Nephron (organoid): ENCODE data around the gene CRTC3.

Source experiments
- H3K27ac Mint-ChIP-seq, 3 experiments: 2 replicates each; pipeline ENCODE4 v1.8.0; 2020; ENCODE audit warnings: mixed read lengths in 3 of 3, mild to moderate bottlenecking in 2 of 3, moderate library complexity in 1 of 3
- H3K27me3 Mint-ChIP-seq: 2 replicates; pipeline ENCODE4 v1.8.0; 2021; ENCODE audit warnings: low read depth, mild to moderate bottlenecking, moderate library complexity, mixed read lengths
- H3K36me3 Mint-ChIP-seq: 2 replicates; pipeline ENCODE4 v1.8.0; 2020; ENCODE audit warnings: low read depth, mixed read lengths
- H3K4me1 Mint-ChIP-seq: 2 replicates; pipeline ENCODE4 v1.8.0; 2020; ENCODE audit warnings: mixed read lengths
- H3K4me3 Mint-ChIP-seq, 3 experiments: 2 replicates each; pipeline ENCODE4 v1.8.0; 2020; ENCODE audit warnings: mild to moderate bottlenecking in 3 of 3, mixed read lengths in 3 of 3, moderate library complexity in 2 of 3
- H3K9me3 Mint-ChIP-seq: 2 replicates; pipeline ENCODE4 v1.8.0; 2020; ENCODE audit warnings: mixed read lengths
- CTCF ChIP-seq, 3 experiments: fragments of 200-600 bp; sonication (generic); IDR thresholded peaks; one replicate each; pipeline ENCODE4 v1.5.0; 2021; ENCODE audit warnings: antibody characterized with exemption in 3 of 3; ENCODE audit not compliant: unreplicated experiment in 3 of 3

CRTC3 gene

GRCh38 chr15:90599116-90599515 is 69.4 kb downstream of the CRTC3 start:
- Mint-ChIP-seq H3K4me1 (peaks cover 10% of the 10 kb centered on the region), H3K4me3 (no peak overlapping the region), H3K36me3 (peaks cover 41% of the 10 kb centered on the region), H3K9me3 (no peaks in the 10 kb centered on the region), H3K27me3 (no peaks in the 10 kb centered on the region), H3K27ac (no peak overlapping the region)
- TF ChIP-seq CTCF (IDR thresholded peaks at IDR 0.05; ENCODE audit: unreplicated experiment in 3 of 3) = no peak

- H3K27me3 Mint-ChIP-seq = no peaks in the 10 kb centered on the region
- no peak for TF ChIP-seq CTCF (IDR thresholded peaks at IDR 0.05; ENCODE audit: unreplicated experiment in 3 of 3)
- H3K36me3 Mint-ChIP-seq = peaks cover 45% of the 10 kb centered on the region
- no peak overlapping the region for H3K27ac Mint-ChIP-seq
- H3K4me1 Mint-ChIP-seq = peaks cover 8% of the 10 kb centered on the region
- no peaks in the 10 kb centered on the region for H3K9me3 Mint-ChIP-seq
- no peak overlapping the region for H3K4me3 Mint-ChIP-seq
Observed at GRCh38 chr15:90599644-90600043, 69.9 kb downstream of the CRTC3 start.

- Mint-ChIP-seq H3K4me1 (peaks cover 8% of the 10 kb centered on the region), H3K9me3 (no peaks in the 10 kb centered on the region), H3K4me3 (no peak overlapping the region), H3K36me3 (peaks cover 44% of the 10 kb centered on the region), H3K27ac (no peak overlapping the region), H3K27me3 (no peaks in the 10 kb centered on the region)
- no peak for TF ChIP-seq CTCF (IDR thresholded peaks at IDR 0.05; ENCODE audit: unreplicated experiment in 3 of 3)
Observed at GRCh38 chr15:90600954-90601353, 71.2 kb downstream of the CRTC3 start.

GRCh38 chr15:90603893-90604292 is 74.2 kb downstream of the CRTC3 start:
- Mint-ChIP-seq H3K27me3 (no peaks in the 10 kb centered on the region), H3K27ac (no peak overlapping the region), H3K9me3 (no peaks in the 10 kb centered on the region), H3K4me3 (no peak overlapping the region), H3K36me3 (peaks cover 48% of the 10 kb centered on the region), H3K4me1 (peaks cover 7% of the 10 kb centered on the region)
- TF ChIP-seq CTCF (IDR thresholded peaks at IDR 0.05; ENCODE audit: unreplicated experiment in 3 of 3) = no peak

- Mint-ChIP-seq H3K9me3 (no peaks in the 10 kb centered on the region), H3K4me1 (peaks cover 26% of the 10 kb centered on the region), H3K27ac (no peak overlapping the region), H3K27me3 (no peaks in the 10 kb centered on the region), H3K4me3 (no peak overlapping the region), H3K36me3 (peaks cover 44% of the 10 kb centered on the region)
- no peak for TF ChIP-seq CTCF (IDR thresholded peaks at IDR 0.05; ENCODE audit: unreplicated experiment in 3 of 3)
Observed at GRCh38 chr15:90606641-90607040, 76.9 kb downstream of the CRTC3 start.

GRCh38 chr15:90607361-90607760 is 77.6 kb downstream of the CRTC3 start:
- Mint-ChIP-seq H3K27me3 (no peaks in the 10 kb centered on the region), H3K4me3 (no peak overlapping the region), H3K36me3 (peaks cover 39% of the 10 kb centered on the region), H3K27ac (peak overlapping the region in 2 of 3 experiments; percentile 23 to 29), H3K4me1 (peaks cover 28% of the 10 kb centered on the region), H3K9me3 (no peaks in the 10 kb centered on the region)
- TF ChIP-seq CTCF (IDR thresholded peaks at IDR 0.05; ENCODE audit: unreplicated experiment in 3 of 3) = no peak
